ENCODE data around the gene ZFPM1.
"Not testable (repeated sequence)": the region's sequence is repeated elsewhere in the genome, so short reads cannot be mapped to it uniquely, and the experiment has no call there.

ZFPM1 gene

DNA sequence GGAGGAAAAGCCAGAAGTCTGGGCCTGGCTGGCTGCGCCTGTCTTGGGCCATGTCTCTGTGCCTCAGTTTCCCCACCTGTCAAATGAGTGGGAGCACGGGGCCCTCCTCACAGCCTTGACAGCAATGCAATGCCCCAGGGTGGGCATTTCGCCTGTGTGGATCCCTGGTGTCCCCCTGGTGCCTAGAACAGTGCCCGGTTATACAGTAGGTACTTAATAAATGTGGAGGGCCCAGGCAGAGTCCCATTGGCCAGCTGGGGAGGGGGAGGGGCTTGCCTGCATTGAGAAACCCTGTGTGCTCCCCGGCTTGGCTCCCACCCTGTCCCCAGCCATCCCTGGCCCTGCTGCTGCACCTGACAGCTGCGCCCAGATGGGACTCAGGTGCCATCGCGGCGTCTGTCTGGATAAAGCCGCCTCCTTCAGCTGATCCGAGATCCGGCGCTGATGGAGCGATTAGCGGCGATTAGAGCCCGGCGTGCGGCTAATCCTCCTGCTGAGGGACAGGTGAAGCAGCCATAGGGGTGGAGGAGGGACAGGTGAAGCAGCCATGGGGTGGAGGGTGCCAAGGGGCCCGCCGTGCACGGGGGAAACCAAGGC lies 12.4 kb downstream of the ZFPM1 start:
- no peaks in the 10 kb centered on the region for H3K27me3 ChIP-seq (ENCODE audit: control insufficient read depth, insufficient read depth, low read length, poor library complexity, severe bottlenecking)
- 94 to 95% methylated on average over 22 of the region's 22 CpGs for WGBS, 2 experiments
- H3K36me3 ChIP-seq (ENCODE audit: control insufficient read depth, insufficient read depth, low read length), result no peaks in the 10 kb centered on the region
- peaks cover 14% of the 10 kb centered on the region for H3K4me1 ChIP-seq (ENCODE audit: control insufficient read depth, insufficient read depth, low read length)
- H3K4me3 ChIP-seq (ENCODE audit: insufficient read depth, low read depth, low read length), result no peak overlapping the region
- H3K27ac ChIP-seq (ENCODE audit: insufficient read depth, low read depth, low read length, poor library complexity, severe bottlenecking), result no peak overlapping the region
- H3K9me3 ChIP-seq (ENCODE audit: control insufficient read depth, low read length), result no peaks in the 10 kb centered on the region

DNA sequence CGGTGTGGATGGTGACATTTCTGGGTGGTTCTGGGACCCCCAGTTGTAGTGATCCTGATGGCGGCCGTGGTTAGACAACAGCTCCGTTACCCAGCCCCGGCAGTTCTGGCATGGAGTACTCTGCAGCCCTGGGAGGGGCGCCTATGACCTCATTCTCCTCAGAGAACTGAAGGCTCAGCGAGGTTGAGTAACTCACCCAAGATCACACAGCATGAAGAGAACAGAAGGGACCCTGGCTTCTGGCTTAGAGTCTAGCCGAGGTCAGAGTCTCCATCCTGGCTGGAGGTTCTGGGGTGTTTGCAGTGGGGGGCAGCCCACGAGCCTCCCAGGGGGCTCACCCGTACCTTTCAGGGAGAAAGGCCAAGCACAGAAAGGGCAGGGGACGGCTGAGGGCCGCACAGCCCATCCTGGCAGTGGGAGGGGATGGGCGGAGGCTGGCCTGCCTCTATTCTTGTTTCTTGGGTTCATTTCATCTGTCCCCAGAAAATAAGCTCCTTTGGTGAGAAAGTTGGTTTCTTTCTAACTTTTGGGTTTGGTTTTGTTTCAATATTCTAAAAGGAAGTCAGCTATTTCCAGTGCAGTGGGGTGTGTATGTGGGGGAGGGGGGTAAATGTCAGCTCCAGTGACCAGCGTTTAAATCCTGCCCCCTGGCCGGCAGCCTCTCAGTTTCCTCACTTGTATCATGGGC lies 13.2 kb downstream of the ZFPM1 start:
- Histone ChIP-seq H3K4me1 (ENCODE audit: control insufficient read depth, insufficient read depth, low read length) (peaks cover 14% of the 10 kb centered on the region), H3K27me3 (ENCODE audit: control insufficient read depth, insufficient read depth, low read length, poor library complexity, severe bottlenecking) (no peaks in the 10 kb centered on the region), H3K4me3 (ENCODE audit: insufficient read depth, low read depth, low read length) (no peak overlapping the region), H3K27ac (ENCODE audit: insufficient read depth, low read depth, low read length, poor library complexity, severe bottlenecking) (no peak overlapping the region), H3K9me3 (ENCODE audit: control insufficient read depth, low read length) (no peaks in the 10 kb centered on the region), H3K36me3 (ENCODE audit: control insufficient read depth, insufficient read depth, low read length) (no peaks in the 10 kb centered on the region)
- WGBS, 2 experiments, result 89 to 91% methylated on average over 15 of the region's 15 CpGs

DNA sequence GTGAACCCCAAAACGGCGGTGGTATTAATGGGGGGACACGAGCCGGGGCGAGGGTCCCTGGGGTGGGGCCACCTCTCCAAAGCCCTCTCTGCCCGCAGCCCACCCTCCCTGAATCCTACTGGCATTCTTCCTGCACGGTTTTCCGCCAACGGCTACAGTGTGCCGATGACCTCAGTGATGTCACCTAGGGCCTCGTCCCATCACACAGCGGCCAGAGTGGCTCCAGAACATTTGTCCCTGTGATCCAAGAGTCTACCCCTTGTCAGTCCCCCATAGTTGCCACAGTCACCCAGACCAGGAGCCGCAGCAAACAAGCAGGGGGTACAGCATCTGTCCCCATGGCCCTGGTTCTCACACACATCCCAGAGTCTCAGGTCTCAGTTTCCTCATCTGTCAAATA lies 13.9 kb downstream of the ZFPM1 start:
- 94% methylated on average over 13 of the region's 13 CpGs for WGBS, 2 experiments
- H3K27me3 ChIP-seq (ENCODE audit: control insufficient read depth, insufficient read depth, low read length, poor library complexity, severe bottlenecking), result no peaks in the 10 kb centered on the region
- H3K4me3 ChIP-seq (ENCODE audit: insufficient read depth, low read depth, low read length), result no peak overlapping the region
- H3K4me1 ChIP-seq (ENCODE audit: control insufficient read depth, insufficient read depth, low read length), result peaks cover 7% of the 10 kb centered on the region
- H3K9me3 ChIP-seq (ENCODE audit: control insufficient read depth, low read length), result no peaks in the 10 kb centered on the region
- no peak overlapping the region for H3K27ac ChIP-seq (ENCODE audit: insufficient read depth, low read depth, low read length, poor library complexity, severe bottlenecking)
- H3K36me3 ChIP-seq (ENCODE audit: control insufficient read depth, insufficient read depth, low read length), result no peaks in the 10 kb centered on the region

DNA sequence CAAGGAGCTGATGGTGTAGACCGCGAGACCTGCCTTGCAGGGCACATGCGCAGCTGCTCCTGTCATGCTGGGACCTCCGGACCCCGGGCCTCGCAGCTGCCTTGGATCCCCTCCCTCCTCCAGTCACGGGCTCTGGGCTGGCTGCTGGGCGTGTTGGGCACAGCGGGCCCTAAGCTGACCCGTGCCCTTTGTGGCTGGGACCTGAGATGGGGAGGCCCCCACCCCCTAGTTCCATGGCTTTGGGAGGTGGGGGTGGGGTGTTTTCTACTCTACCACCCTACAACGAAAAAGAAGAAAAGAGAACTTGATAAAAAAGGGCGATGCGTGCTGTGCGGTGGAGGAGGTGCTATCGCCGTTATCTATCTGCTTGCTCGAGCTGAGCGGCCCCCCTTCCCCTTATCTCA lies 14.5 kb downstream of the ZFPM1 start:
- Histone ChIP-seq H3K27ac (ENCODE audit: insufficient read depth, low read depth, low read length, poor library complexity, severe bottlenecking) (no peak overlapping the region), H3K4me1 (ENCODE audit: control insufficient read depth, insufficient read depth, low read length) (peaks cover 1% of the 10 kb centered on the region), H3K36me3 (ENCODE audit: control insufficient read depth, insufficient read depth, low read length) (no peaks in the 10 kb centered on the region), H3K27me3 (ENCODE audit: control insufficient read depth, insufficient read depth, low read length, poor library complexity, severe bottlenecking) (no peaks in the 10 kb centered on the region), H3K4me3 (ENCODE audit: insufficient read depth, low read depth, low read length) (no peak overlapping the region), H3K9me3 (ENCODE audit: control insufficient read depth, low read length) (no peaks in the 10 kb centered on the region)
- WGBS, 2 experiments, result 81 to 82% methylated on average over 16 to 18 of the region's 18 CpGs

DNA sequence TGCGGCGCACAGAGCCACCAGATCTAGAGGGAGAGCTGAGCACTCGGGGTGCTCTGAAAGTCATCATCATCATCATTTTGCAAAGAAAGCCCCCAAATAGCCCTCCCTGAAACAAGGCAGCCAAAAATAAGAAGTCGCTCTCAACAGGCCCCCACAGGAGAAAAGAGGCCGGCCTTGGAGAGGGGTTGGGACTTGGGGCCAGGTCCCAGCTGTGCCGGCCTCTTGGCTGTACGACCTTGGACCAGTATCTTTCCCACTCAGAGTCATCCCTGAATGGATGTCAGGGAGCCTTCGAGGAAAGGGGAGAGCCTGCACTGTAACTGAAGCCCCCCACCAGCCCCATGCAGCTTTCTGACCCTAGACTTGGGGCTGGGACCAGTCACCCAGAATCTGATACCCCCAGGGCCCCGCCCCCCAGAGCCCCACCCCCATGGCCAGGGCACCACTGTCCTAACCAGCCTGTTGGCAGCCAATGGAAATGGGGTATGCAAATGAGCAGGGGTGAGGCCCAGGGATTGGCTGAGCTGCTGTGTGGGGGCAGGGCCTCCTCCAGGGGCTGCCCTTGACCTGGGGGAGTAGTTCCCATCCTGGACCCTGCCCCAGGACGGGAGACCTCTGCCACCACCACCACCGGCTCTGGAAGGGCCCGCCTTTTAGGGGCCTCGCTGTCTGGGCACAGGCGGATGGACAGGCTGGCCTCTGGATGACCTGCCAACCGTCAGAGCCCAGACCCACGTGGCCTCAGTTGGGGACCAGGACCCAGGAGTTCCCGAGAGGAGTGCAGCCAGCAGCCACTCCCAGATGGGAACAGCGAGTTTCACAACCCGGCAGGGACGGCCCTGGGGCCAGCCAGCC lies 15.4 kb downstream of the ZFPM1 start:
- Histone ChIP-seq H3K27me3 (ENCODE audit: control insufficient read depth, insufficient read depth, low read length, poor library complexity, severe bottlenecking) (no peaks in the 10 kb centered on the region), H3K4me1 (ENCODE audit: control insufficient read depth, insufficient read depth, low read length) (no peaks in the 10 kb centered on the region), H3K36me3 (ENCODE audit: control insufficient read depth, insufficient read depth, low read length) (no peaks in the 10 kb centered on the region), H3K9me3 (ENCODE audit: control insufficient read depth, low read length) (no peaks in the 10 kb centered on the region), H3K27ac (ENCODE audit: insufficient read depth, low read depth, low read length, poor library complexity, severe bottlenecking) (no peak overlapping the region), H3K4me3 (ENCODE audit: insufficient read depth, low read depth, low read length) (no peak overlapping the region)
- WGBS, 2 experiments, result 32 to 33% methylated on average over 19 to 20 of the region's 20 CpGs

DNA sequence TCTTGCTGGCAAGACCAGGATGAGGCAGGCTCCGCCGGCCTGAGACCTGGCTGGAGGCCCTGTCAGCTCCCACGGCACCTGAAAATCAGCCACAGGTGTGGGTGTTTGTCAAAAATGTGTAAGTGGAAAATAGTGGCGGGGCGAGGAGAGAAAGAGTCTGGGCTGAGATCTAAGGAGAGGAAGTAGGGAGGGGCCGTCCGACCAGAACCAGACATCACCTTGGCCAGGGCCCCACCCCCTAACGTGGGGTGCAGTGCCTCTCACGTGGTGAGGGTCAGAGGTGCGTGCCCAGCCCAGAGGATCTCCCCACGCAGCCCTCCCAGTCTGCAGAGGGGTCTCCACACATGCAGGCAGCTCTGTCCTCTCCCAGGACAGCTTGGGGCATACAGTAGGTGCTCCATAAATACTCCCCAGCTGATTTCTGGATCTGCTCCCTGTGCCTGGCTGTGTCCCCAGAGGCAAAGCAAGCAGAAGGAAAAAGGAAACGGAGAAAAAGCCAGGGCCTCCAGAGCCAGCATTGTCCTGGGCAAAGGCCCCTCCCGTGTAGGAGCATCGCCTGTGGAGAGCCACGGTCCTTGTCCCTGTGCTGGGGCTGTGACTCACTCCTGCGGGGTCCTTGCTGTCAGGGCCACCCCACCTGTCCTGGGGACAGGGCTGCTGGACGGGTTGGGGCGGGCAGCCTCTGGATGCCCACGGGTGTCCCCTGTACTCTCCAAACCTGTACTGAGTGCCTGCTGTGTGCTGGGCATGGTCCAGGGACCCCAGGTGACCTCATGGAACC lies 16.7 kb downstream of the ZFPM1 start:
- Histone ChIP-seq H3K9me3 (ENCODE audit: control insufficient read depth, low read length) (no peaks in the 10 kb centered on the region), H3K27ac (ENCODE audit: insufficient read depth, low read depth, low read length, poor library complexity, severe bottlenecking) (no peak overlapping the region), H3K27me3 (ENCODE audit: control insufficient read depth, insufficient read depth, low read length, poor library complexity, severe bottlenecking) (no peaks in the 10 kb centered on the region), H3K4me3 (ENCODE audit: insufficient read depth, low read depth, low read length) (no peak overlapping the region), H3K36me3 (ENCODE audit: control insufficient read depth, insufficient read depth, low read length) (no peaks in the 10 kb centered on the region), H3K4me1 (ENCODE audit: control insufficient read depth, insufficient read depth, low read length) (no peaks in the 10 kb centered on the region)
- 87 to 89% methylated on average over 19 of the region's 19 CpGs for WGBS, 2 experiments

DNA sequence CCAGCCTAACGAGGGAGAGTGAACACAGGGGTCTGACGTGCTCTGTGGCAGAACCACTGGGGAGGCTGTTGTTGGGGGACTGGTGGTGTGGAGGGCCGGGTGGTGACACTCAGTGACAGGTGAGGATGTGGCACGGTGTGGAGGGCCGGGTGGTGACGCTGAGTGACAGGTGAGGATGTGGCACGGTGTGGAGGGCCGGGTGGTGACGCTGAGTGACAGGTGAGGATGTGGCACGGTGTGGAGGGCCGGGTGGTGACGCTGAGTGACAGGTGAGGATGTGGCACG lies 17.3 kb downstream of the ZFPM1 start:
- H3K4me1 ChIP-seq (ENCODE audit: control insufficient read depth, insufficient read depth, low read length); H3K36me3 ChIP-seq (ENCODE audit: control insufficient read depth, insufficient read depth, low read length); H3K9me3 ChIP-seq (ENCODE audit: control insufficient read depth, low read length); H3K27ac ChIP-seq (ENCODE audit: insufficient read depth, low read depth, low read length, poor library complexity, severe bottlenecking); H3K27me3 ChIP-seq (ENCODE audit: control insufficient read depth, insufficient read depth, low read length, poor library complexity, severe bottlenecking); H3K4me3 ChIP-seq (ENCODE audit: insufficient read depth, low read depth, low read length): not testable (repeated sequence)
- WGBS, 2 experiments, result 80 to 84% methylated on average over 3 of the region's 13 CpGs

DNA sequence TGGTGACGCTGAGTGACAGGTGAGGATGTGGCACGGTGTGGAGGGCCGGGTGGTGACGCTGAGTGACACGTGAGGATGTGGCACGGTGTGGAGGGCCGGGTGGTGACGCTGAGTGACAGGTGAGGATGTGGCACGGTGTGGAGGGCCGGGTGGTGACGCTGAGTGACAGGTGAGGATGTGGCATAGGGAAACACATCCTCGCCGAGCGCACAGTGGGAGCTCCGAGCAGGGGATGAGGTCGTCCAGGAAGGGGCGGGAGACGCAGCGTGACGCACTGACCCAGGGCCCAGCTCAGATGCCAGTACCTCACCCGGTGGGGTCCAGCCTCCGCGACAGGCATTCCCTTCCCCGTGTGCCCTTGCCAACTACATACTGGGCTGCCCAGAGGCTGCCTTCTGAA lies 17.6 kb downstream of the ZFPM1 start:
- not testable (repeated sequence) for H3K36me3 ChIP-seq (ENCODE audit: control insufficient read depth, insufficient read depth, low read length); H3K4me1 ChIP-seq (ENCODE audit: control insufficient read depth, insufficient read depth, low read length); H3K27ac ChIP-seq (ENCODE audit: insufficient read depth, low read depth, low read length, poor library complexity, severe bottlenecking); H3K27me3 ChIP-seq (ENCODE audit: control insufficient read depth, insufficient read depth, low read length, poor library complexity, severe bottlenecking); H3K4me3 ChIP-seq (ENCODE audit: insufficient read depth, low read depth, low read length); H3K9me3 ChIP-seq (ENCODE audit: control insufficient read depth, low read length)
- 89 to 93% methylated on average over 16 to 18 of the region's 24 CpGs for WGBS, 2 experiments

DNA sequence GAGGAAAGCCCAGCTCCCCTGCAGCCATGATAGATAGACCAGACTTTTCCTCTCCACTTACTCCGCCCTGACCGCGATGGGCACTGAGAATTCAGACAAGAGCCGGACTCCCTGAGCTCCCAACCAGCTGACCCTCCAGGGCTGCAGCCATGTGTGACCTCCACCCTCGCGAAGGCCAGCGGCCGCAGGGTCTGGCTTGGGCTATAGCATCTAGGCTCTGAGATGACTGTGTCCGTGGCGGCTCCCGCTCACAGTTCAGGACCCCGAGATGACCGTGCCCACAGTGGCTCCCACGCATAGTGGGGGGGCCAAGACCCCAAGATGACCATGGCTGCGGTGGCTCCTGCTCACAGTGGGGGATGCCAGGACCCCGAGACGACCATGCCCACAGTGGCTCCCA lies 18.0 kb downstream of the ZFPM1 start:
- 94 to 95% methylated on average over 17 of the region's 17 CpGs for WGBS, 2 experiments
- H3K27me3 ChIP-seq (ENCODE audit: control insufficient read depth, insufficient read depth, low read length, poor library complexity, severe bottlenecking), result no peaks in the 10 kb centered on the region
- H3K4me1 ChIP-seq (ENCODE audit: control insufficient read depth, insufficient read depth, low read length), result no peaks in the 10 kb centered on the region
- H3K4me3 ChIP-seq (ENCODE audit: insufficient read depth, low read depth, low read length), result no peak overlapping the region
- no peak overlapping the region for H3K27ac ChIP-seq (ENCODE audit: insufficient read depth, low read depth, low read length, poor library complexity, severe bottlenecking)
- H3K9me3 ChIP-seq (ENCODE audit: control insufficient read depth, low read length), result no peaks in the 10 kb centered on the region
- H3K36me3 ChIP-seq (ENCODE audit: control insufficient read depth, insufficient read depth, low read length), result no peaks in the 10 kb centered on the region

DNA sequence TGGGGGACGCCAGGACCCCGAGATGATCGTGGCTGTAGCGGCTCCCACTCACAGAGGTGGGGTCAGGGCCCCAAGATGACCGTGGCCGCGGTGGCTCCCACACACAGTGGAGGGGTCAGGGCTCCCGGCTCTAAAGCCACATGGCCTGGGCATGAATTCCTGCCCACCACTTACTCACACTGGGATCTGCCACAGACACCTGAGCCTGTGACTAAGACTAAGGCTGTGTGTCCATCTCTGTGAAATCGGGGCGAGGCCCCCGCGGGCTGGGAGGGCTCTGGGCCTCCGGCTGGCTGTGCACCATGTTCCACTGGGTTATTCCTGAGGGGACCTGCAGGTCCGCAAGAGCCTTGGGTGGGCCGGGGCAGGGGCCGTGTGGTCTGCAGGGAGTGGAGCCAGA lies 18.5 kb downstream of the ZFPM1 start:
- Histone ChIP-seq H3K36me3 (ENCODE audit: control insufficient read depth, insufficient read depth, low read length) (no peaks in the 10 kb centered on the region), H3K27me3 (ENCODE audit: control insufficient read depth, insufficient read depth, low read length, poor library complexity, severe bottlenecking) (no peaks in the 10 kb centered on the region), H3K4me3 (ENCODE audit: insufficient read depth, low read depth, low read length) (no peak overlapping the region), H3K4me1 (ENCODE audit: control insufficient read depth, insufficient read depth, low read length) (no peaks in the 10 kb centered on the region), H3K27ac (ENCODE audit: insufficient read depth, low read depth, low read length, poor library complexity, severe bottlenecking) (no peak overlapping the region), H3K9me3 (ENCODE audit: control insufficient read depth, low read length) (no peaks in the 10 kb centered on the region)
- 93 to 96% methylated on average over 16 of the region's 16 CpGs for WGBS, 2 experiments
